ENCODE results near the gene SHISAL1. TPM values are rescaled to one million over a fixed set of nuclear protein-coding genes. Genes with fewer than 3 reads are reported as not detected.

SHISAL1 gene
- total and polyA plus RNA-seq, 8 donors: 0.72 to 1.4 (median 0.92) TPM

DNA sequence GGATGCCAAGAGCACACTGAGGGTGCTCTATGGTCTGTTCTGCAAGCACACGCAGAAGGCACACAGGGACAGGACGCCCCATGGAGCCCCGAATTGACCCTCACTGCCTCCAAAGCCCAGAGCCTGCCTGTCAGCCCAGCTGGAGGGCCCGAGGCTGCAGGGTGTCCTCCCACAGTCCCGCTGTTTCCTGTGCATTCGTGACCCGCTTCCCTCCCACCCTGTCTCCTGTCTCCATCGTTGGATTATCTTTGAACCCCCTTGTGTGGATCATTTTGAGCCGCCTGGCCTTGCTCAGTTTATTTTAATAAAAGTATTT, 106.5 kb downstream of the SHISAL1 start:
- Histone ChIP-seq H3K36me3 (peaks cover 0 to 36% of the 10 kb centered on the region in 2 donors), H3K4me3 (no peak overlapping the region), H3K27ac (no peak overlapping the region), H3K9me3 (peaks cover 0 to 3% of the 10 kb centered on the region in 2 donors), H3K27me3 (peaks cover 0 to 14% of the 10 kb centered on the region in 2 donors), H3K4me1 (no peaks in the 10 kb centered on the region)
- DNase-seq (no peak), ATAC-seq (no peak)
- intact Hi-C loops (cut with DNase I): no loop called here
- TF ChIP-seq, protein P1, sequence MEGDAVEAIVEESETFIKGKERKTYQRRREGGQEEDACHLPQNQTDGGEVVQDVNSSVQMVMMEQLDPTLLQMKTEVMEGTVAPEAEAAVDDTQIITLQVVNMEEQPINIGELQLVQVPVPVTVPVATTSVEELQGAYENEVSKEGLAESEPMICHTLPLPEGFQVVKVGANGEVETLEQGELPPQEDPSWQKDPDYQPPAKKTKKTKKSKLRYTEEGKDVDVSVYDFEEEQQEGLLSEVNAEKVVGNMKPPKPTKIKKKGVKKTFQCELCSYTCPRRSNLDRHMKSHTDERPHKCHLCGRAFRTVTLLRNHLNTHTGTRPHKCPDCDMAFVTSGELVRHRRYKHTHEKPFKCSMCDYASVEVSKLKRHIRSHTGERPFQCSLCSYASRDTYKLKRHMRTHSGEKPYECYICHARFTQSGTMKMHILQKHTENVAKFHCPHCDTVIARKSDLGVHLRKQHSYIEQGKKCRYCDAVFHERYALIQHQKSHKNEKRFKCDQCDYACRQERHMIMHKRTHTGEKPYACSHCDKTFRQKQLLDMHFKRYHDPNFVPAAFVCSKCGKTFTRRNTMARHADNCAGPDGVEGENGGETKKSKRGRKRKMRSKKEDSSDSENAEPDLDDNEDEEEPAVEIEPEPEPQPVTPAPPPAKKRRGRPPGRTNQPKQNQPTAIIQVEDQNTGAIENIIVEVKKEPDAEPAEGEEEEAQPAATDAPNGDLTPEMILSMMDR (IDR thresholded peaks at IDR 0.05): no peak

DNA sequence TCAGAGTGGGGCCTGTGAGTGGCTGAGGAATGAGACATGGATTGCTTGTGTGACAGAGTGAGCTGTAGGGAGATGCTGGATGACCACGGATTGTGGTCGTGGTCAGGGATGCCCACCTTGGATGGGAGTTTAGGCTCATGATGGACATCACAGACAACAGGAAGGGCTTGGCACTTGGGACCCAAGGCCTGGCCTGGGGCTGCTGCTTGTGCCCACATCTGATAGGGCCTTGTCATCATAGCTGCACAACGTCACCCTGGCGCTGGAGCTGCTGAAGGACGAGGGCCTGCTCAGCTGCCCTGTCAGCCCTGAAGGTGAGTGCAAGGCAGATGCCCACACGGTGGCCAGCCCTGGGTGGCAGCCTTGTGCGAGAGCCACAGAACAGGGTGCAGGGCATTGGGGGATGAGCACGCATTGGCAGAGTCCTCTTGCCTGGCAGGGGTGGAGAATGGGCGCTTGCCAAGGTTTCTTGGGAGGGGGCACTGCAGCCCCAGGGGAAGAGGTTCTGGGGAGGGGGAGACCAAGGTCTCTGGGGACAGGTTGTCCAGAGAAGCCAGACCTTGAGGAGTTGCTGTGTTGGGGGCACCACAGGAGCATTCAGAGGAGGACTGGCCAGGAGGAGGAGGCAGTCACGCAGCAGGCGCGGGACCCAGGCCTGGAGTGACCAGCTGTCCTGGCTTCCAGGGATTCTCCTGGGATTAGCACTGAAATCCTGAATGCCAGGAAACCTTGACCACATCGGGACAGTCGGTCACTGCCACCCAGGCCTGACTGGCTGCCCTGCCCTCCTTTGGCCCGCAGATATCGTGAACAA, 107.0 kb downstream of the SHISAL1 start:
- Histone ChIP-seq H3K9me3 (peaks cover 0 to 3% of the 10 kb centered on the region in 2 donors), H3K36me3 (peaks cover 0 to 41% of the 10 kb centered on the region in 2 donors), H3K4me1 (no peaks in the 10 kb centered on the region), H3K27ac (no peak overlapping the region), H3K27me3 (peaks cover 0 to 20% of the 10 kb centered on the region in 2 donors), H3K4me3 (no peak overlapping the region)
- DNase-seq (no peak), ATAC-seq (no peak)
- intact Hi-C loops (cut with DNase I): no loop called here
- TF ChIP-seq, protein P1 (IDR thresholded peaks at IDR 0.05): no peak

DNA sequence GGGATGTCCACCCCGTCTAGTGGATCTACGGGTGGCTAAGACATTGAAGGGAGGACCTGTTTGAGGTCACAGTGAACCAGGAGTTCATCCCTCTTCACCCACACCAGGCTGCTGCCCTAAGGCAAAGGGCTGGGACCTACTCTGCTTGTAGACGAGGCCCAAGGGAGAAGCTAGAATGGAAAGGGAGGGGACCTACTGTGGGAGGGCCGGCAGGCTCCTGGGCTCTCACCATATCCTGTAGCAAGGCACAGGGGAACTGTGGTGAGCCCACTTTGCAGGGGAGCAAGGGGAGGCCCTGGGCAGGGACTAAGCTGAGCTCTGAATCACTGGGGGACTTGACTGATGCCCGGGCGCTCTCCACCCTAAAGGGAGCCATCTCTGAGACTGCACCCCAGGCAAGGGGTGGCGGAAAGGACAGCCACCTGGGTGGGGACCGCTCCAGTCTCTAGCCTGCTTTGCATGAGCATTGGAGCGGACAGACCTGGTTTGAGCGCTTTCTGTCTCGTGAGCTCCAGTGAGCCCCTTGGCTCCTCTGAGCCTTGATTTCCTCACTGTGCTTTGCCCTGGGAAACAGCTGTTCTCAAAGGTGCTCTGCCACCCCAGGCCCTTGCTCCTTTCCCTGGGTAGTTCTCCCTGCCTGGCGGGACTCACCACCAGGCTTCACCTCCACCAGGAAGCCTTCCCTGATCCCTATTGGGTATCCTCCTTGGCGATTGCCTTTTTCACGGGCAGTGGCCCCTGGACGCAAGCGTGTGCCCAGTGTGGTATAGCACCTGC, 107.8 kb downstream of the SHISAL1 start:
- ATAC-seq: no peak
- intact Hi-C loops (cut with DNase I): no loop called here

DNA sequence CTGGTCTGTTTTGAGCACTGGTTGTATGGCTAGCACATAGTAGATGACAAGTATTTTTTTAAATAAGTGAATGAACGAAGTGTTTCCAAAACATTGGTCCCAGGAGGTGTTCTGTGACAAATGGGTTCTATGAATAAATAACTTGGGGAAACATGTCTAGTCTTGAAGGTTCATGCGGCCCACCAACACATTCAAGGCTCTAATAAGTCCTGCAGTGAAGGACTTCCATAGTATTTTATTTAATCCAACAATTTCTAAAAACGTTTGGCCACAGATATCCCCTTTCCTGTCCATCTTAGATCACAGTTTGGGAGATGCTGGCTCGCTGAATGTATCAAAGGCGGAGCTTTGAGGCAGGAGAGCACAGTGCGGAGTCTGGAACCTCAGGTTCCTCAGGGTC, 109.5 kb downstream of the SHISAL1 start:
- Histone ChIP-seq H3K27ac (no peak overlapping the region), H3K4me3 (no peak overlapping the region), H3K27me3 (peaks cover 0 to 23% of the 10 kb centered on the region in 2 donors), H3K4me1 (no peaks in the 10 kb centered on the region), H3K36me3 (peaks cover 0 to 63% of the 10 kb centered on the region in 2 donors), H3K9me3 (no peaks in the 10 kb centered on the region)
- TF ChIP-seq, protein P1 (IDR thresholded peaks at IDR 0.05): no peak
- intact Hi-C loops (cut with DNase I): no loop called here
- ATAC-seq: no peak
- DNase-seq: no peak

More for the DNA sequence above, 107.8 kb downstream of the SHISAL1 start:
- Histone ChIP-seq H3K9me3 (peaks cover 0 to 3% of the 10 kb centered on the region in 2 donors), H3K4me3 (no peak overlapping the region), H3K27me3 (peaks cover 0 to 23% of the 10 kb centered on the region in 2 donors), H3K27ac (no peak overlapping the region), H3K4me1 (no peaks in the 10 kb centered on the region), H3K36me3 (peaks cover 0 to 49% of the 10 kb centered on the region in 2 donors)
- TF ChIP-seq, protein P1 (IDR thresholded peaks at IDR 0.05): no peak
- DNase-seq: no peak

DNA sequence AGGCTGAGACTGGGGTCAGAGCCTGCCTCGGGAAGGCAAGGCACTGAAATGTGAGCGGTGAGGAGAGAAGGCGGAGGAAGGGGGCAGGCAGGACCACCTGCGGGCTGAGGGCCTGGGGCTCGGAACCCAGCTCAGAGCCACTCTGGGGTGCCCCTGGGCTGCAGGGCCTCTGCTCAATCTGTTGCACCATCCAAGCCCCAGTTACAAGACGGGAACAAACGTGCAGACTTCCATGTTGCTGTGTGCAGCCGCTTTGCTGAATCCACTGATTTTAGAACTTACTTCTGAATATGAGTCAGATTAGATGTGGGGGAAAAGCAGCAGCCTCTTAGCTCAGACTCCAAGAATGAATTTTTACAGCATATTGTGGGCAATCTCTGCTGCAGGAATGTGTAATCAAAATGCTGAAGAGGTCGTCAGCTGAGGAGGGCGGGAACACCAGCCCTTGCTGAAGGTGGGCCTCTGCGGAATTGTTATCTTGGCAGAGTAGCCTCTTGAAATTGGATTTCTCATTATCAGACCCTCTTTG, 110.4 kb downstream of the SHISAL1 start:
- Histone ChIP-seq H3K4me1 (no peaks in the 10 kb centered on the region), H3K36me3 (peaks cover 0 to 67% of the 10 kb centered on the region in 2 donors), H3K4me3 (no peak overlapping the region), H3K9me3 (no peaks in the 10 kb centered on the region), H3K27me3 (peaks cover 0 to 25% of the 10 kb centered on the region in 2 donors), H3K27ac (no peak overlapping the region)
- peak; percentile 41 for ATAC-seq
- intact Hi-C loops (cut with DNase I): no loop called here
- TF ChIP-seq, protein P1 (IDR thresholded peaks at IDR 0.05): no peak
- no peak for DNase-seq
